GM13976 (cell line): ENCODE data around the gene KRTAP10-3.
"Not testable (repeated sequence)": the region's sequence is repeated elsewhere in the genome, so short reads cannot be mapped to it uniquely, and the experiment has no call there.

ENCODE experiments used
- DNase-seq: peaks from one replicate; pipeline ENCODE4 v3.0.0; 2012; ENCODE audit warnings: low spot score
- in situ Hi-C: fragments of 300-500 bp; cut with MboI; formaldehyde crosslinking; loops from one replicate; pipeline ENCODE4 v1.12.0; 2022; ENCODE audit warnings: low sequenced_read_pairs, mixed read lengths, inconsistent platforms; ENCODE audit not compliant: unreplicated experiment
- TF ChIP-seq, protein P1 (sequence below): IDR thresholded peaks from 2 replicates; pipeline ENCODE4 v1.5.1; 2012; ENCODE audit warnings: borderline replicate concordance, mild to moderate bottlenecking; ENCODE audit not compliant: insufficient read depth; ENCODE audit errors: extremely low read depth, missing control alignments, control extremely low read depth

KRTAP10-3 gene

DNA sequence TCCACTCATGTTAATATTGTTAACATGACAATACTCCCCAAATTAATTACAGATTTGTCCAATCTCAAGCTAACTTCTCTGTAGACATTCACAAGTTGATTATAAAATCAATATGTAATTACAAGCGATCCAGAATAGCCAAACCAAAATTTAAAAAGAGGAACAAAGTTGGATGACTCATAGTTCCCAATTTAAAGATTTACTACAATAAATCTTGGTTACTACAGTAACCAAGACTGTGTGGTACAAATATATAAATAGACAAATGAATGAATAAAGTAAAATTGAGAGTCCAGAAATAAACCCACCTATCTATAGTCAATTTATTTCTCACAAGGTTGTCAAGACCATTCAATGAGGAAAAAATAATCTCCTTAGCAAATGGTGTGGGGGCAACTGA, 7.8 kb upstream of the KRTAP10-3 start:
- no peak for DNase-seq
- in situ Hi-C loops: no loop called here
- TF ChIP-seq, protein P1, sequence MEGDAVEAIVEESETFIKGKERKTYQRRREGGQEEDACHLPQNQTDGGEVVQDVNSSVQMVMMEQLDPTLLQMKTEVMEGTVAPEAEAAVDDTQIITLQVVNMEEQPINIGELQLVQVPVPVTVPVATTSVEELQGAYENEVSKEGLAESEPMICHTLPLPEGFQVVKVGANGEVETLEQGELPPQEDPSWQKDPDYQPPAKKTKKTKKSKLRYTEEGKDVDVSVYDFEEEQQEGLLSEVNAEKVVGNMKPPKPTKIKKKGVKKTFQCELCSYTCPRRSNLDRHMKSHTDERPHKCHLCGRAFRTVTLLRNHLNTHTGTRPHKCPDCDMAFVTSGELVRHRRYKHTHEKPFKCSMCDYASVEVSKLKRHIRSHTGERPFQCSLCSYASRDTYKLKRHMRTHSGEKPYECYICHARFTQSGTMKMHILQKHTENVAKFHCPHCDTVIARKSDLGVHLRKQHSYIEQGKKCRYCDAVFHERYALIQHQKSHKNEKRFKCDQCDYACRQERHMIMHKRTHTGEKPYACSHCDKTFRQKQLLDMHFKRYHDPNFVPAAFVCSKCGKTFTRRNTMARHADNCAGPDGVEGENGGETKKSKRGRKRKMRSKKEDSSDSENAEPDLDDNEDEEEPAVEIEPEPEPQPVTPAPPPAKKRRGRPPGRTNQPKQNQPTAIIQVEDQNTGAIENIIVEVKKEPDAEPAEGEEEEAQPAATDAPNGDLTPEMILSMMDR: no peak

DNA sequence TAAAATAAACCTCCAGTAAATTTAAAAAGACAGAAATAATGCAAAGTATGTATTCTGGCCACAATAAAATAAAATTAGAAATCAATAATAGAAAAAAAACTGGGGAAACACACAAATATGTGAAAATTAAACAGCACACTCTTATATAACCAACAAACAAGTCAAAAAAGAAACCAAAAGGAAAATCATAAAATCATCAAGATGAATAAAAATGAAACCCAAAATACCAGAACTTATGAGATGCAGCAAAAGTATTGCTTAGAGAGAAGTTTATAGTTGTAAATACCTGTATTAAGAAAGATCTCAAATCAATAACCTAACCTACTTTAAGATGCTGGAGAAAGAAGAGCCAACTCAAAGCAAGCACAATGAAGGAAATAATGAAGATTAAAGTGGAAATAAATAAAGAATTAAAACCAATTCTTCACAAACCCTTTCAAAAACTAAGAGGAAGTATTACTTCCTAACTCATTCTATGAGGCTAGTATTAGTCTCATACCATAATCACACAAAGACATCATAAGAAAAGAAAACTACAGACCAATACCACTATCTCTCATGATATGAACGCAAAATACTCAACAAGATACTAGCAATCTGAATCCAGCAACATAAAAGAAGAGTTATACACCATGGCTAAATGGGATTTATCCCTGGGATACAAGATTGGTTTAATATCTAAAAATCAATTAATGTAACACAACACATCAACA, 6.4 kb upstream of the KRTAP10-3 start:
- in situ Hi-C loops: no loop called here
- TF ChIP-seq, protein P1: no peak
- DNase-seq: no peak

DNA sequence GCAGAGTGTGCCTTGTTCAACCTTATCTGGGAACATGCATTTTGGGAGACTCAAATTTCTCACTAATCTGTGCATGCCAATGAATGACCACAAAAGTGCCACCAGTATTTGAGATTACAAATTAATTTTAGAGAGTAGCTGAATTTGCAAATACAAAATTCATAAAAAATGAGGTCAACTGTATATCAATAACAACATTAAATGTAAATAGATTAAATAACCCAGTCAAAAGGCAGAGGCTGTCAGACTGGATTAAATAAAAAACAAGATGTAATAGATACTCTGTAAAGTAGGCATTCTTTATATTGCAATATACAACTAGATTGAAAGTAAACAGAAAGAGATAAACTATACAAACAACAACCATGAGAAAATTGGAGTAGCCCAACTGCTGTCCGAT, 5.5 kb upstream of the KRTAP10-3 start:
- TF ChIP-seq, protein P1: no peak
- DNase-seq: no peak
- in situ Hi-C loops: no loop called here

DNA sequence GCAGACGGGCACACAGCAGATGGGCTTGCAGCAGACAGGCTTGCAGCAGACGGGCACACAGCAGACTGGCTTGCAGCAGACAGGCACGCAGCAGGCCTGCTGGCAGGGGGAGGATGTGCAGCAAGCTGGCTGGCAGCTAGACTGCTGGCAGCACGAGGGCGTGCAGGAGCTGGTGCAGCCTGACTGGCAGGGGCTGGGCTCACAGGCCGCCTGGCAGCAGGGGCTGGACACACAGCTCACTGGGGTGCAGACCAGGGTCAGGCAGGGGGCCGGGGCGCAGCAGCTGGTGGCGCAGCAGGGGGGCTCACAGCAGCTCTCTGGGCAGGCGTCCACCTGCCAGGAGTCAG, 293 bp downstream of the KRTAP10-3 start:
- in situ Hi-C loops, DNase-seq: not testable (repeated sequence)

DNA sequence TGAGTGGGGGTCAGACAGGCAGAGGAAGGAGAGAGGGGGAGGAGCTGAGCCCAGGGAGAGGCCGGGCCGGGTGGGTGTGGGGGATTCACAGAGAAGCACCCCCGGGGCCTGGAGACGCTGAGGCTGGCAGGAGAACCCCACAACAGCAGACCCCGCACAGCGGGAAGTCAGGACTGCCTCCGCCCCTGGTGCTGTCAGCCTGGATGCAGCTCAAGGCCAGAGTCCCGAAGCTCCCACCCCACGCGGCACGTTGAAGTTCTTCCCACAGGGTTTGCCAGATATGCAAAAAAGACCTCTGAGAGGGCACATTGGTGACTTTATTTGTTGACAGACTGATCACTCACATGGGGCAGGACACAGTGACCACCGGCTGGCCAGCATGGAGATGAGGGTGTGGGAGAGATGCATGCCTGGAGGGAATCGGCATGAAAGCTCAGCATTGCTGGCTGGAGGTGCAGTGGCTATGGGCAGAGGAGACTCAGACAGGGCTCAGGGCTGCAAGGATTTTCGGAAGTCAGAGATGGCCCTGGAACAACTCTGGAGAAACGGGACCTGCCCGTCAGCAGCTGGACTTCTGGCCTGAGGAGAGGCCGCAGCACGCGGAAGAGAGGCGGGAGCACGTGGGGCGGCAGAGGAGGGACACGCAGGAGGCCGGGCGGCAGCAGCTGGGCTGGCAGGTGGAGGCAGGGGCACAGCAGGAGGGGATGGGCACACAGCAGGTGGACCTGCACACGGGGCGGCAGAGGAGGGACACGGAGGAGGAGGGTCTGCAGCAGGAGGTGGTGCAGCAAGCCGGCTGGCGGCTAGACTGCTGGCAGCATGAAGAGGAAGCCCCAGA, 885 bp downstream of the KRTAP10-3 start:
- in situ Hi-C loops: no loop called here
- TF ChIP-seq, protein P1: no peak
- DNase-seq: no peak

DNA sequence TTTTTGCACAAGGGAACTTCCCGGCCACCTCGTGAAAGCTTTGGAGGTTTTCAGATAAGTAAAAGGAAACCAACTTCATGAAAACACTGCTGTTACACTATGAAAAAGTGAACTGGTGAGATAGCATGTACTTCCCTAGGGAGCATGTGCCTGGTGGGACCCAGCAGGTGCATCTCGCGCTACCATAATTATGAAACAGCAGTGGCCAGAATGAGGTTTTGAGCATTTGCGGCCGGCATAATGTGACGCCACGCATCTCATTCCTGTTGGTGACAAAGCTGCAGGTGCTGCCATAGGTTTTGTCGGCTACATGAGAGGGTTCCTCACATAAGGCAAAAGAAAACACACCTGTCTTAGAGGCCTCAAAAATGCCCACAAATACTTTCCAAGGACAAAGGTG, 1.7 kb downstream of the KRTAP10-3 start:
- in situ Hi-C loops: no loop called here
- TF ChIP-seq, protein P1: no peak
- DNase-seq: no peak
